Neural progenitor cell (in vitro differentiated cells): ENCODE measurements around the gene CD44. TPM values are rescaled to one million over a fixed set of nuclear protein-coding genes. Genes with fewer than 3 reads are reported as not detected.

Experiments
- DNase-seq: peaks from one replicate; pipeline ENCODE4 v3.0.0-alpha.2; 2016; ENCODE audit warnings: low spot score
- H2AFZ ChIP-seq: fragments of 200-600 bp; sonication (generic); replicated peaks from 2 replicates; pipeline ENCODE4 v1.6.1; 2016; ENCODE audit warnings: antibody characterized with exemption
- H3F3A ChIP-seq: fragments of 200-600 bp; sonication (generic); 2 replicates; pipeline ENCODE4 v1.6.1; 2016; ENCODE audit warnings: antibody characterized with exemption, low read depth
- H3K27ac ChIP-seq: fragments of 200-600 bp; sonication (generic); 2 replicates; pipeline ENCODE4 v1.5.1; 2016; ENCODE audit warnings: mild to moderate bottlenecking
- H3K27me3 ChIP-seq: fragments of 200-600 bp; sonication (generic); 2 replicates; pipeline ENCODE4 v1.6.1; 2016; ENCODE audit warnings: mild to moderate bottlenecking, moderate library complexity
- H3K36me3 ChIP-seq: fragments of 200-600 bp; sonication (generic); 2 replicates; pipeline ENCODE4 v1.5.1; 2016
- H3K4me1 ChIP-seq: fragments of 200-600 bp; sonication (generic); 2 replicates; pipeline ENCODE4 v1.6.1; 2016; ENCODE audit warnings: mixed run types
- H3K4me2 ChIP-seq: fragments of 200-600 bp; sonication (generic); 2 replicates; pipeline ENCODE4 v1.6.1; 2016
- H3K4me3 ChIP-seq: fragments of 200-600 bp; sonication (generic); 2 replicates; pipeline ENCODE4 v1.5.1; 2016
- H3K79me2 ChIP-seq: fragments of 200-600 bp; sonication (generic); 2 replicates; pipeline ENCODE4 v1.6.1; 2016; ENCODE audit warnings: low read depth
- H3K9ac ChIP-seq: fragments of 200-600 bp; sonication (generic); 2 replicates; pipeline ENCODE4 v1.6.1; 2016
- H3K9me3 ChIP-seq: fragments of 200-600 bp; sonication (generic); 2 replicates; pipeline ENCODE4 v1.5.1; 2016; ENCODE audit warnings: low read depth
- H4K20me1 ChIP-seq: fragments of 200-600 bp; sonication (generic); 2 replicates; pipeline ENCODE4 v1.6.1; 2016; ENCODE audit warnings: low read depth
- H3K27ac Mint-ChIP-seq: 3 replicates; pipeline ENCODE4 v1.8.0; 2021; ENCODE audit warnings: mixed read lengths
- H3K27me3 Mint-ChIP-seq: 2 replicates; pipeline ENCODE4 v1.8.0; 2022; ENCODE audit warnings: low read depth, mild to moderate bottlenecking, inconsistent platforms, moderate library complexity, mixed read lengths; ENCODE audit not compliant: insufficient read depth
- H3K36me3 Mint-ChIP-seq: 3 replicates; pipeline ENCODE4 v1.8.0; 2021; ENCODE audit warnings: mixed read lengths
- H3K4me1 Mint-ChIP-seq: 3 replicates; pipeline ENCODE4 v1.8.0; 2021; ENCODE audit warnings: mixed read lengths
- H3K4me3 Mint-ChIP-seq: 3 replicates; pipeline ENCODE4 v1.8.0; 2021; ENCODE audit warnings: mild to moderate bottlenecking, moderate library complexity, mixed read lengths
- H3K9me3 Mint-ChIP-seq: 3 replicates; pipeline ENCODE4 v1.8.0; 2020; ENCODE audit warnings: mixed read lengths
- CTCF ChIP-seq: fragments of 200-600 bp; sonication (generic); IDR thresholded peaks from 2 replicates; pipeline ENCODE4 v1.5.1; 2017; ENCODE audit warnings: antibody characterized with exemption, mild to moderate bottlenecking
- EZH2 ChIP-seq: fragments of 200-600 bp; sonication (generic); IDR thresholded peaks from 2 replicates; pipeline ENCODE4 v1.6.1; 2017; ENCODE audit warnings: antibody characterized with exemption, mild to moderate bottlenecking, moderate library complexity
- EZH2phosphoT487 ChIP-seq: fragments of 200-600 bp; sonication (generic); IDR thresholded peaks from 2 replicates; pipeline ENCODE4 v1.6.1; 2017; ENCODE audit warnings: antibody characterized with exemption
- total RNA-seq: library from RNA; depleted of rRNA; stranded (reverse); fragments of >200 nt; gene quantifications from 2 replicates; pipeline ENCODE4 v1.2.3, GENCODE V29; 2015; ENCODE audit warnings: low replicate concordance

The CD44 gene
- total RNA-seq, 1 donor from 2014 or later: 1.4 TPM

GRCh38 chr11:35261197-35261596 lies 122.2 kb downstream of the CD44 start:
- H3K36me3 ChIP-seq: no peaks in the 10 kb centered on the region
- no peak overlapping the region for H3K4me3 ChIP-seq
- H2AFZ ChIP-seq: no peak overlapping the region
- no peak for DNase-seq
- no peaks in the 10 kb centered on the region for H3K27me3 ChIP-seq
- H4K20me1 ChIP-seq: no peaks in the 10 kb centered on the region
- H3K36me3 Mint-ChIP-seq: no peaks in the 10 kb centered on the region
- no peaks in the 10 kb centered on the region for H3K27me3 Mint-ChIP-seq
- H3K27ac ChIP-seq: no peak overlapping the region
- H3K27ac Mint-ChIP-seq: no peak overlapping the region
- TF ChIP-seq EZH2 (no peak), CTCF (no peak), EZH2phosphoT487 (no peak)
- no peak overlapping the region for H3K4me3 Mint-ChIP-seq
- H3K4me2 ChIP-seq: no peak overlapping the region
- no peaks in the 10 kb centered on the region for H3F3A ChIP-seq
- H3K4me1 Mint-ChIP-seq: no peaks in the 10 kb centered on the region
- no peaks in the 10 kb centered on the region for H3K9me3 Mint-ChIP-seq
- H3K9ac ChIP-seq: no peak overlapping the region
- H3K4me1 ChIP-seq: no peaks in the 10 kb centered on the region
- H3K9me3 ChIP-seq: no peaks in the 10 kb centered on the region
- no peaks in the 10 kb centered on the region for H3K79me2 ChIP-seq

GRCh38 chr11:35262056-35262455 lies 123.1 kb downstream of the CD44 start:
- H3K36me3 Mint-ChIP-seq: no peaks in the 10 kb centered on the region
- Histone ChIP-seq H3K36me3 (no peaks in the 10 kb centered on the region), H3K9ac (no peak overlapping the region), H4K20me1 (no peaks in the 10 kb centered on the region), H3K27me3 (no peaks in the 10 kb centered on the region), H2AFZ (no peak overlapping the region), H3K79me2 (no peaks in the 10 kb centered on the region), H3K27ac (no peak overlapping the region), H3K4me3 (no peak overlapping the region), H3F3A (no peaks in the 10 kb centered on the region), H3K4me1 (no peaks in the 10 kb centered on the region), H3K4me2 (no peak overlapping the region), H3K9me3 (no peaks in the 10 kb centered on the region)
- TF ChIP-seq CTCF (no peak), EZH2phosphoT487 (no peak), EZH2 (no peak)
- H3K4me1 Mint-ChIP-seq: no peaks in the 10 kb centered on the region
- no peak for DNase-seq
- no peaks in the 10 kb centered on the region for H3K9me3 Mint-ChIP-seq
- no peaks in the 10 kb centered on the region for H3K27me3 Mint-ChIP-seq
- no peak overlapping the region for H3K27ac Mint-ChIP-seq
- H3K4me3 Mint-ChIP-seq: no peak overlapping the region

GRCh38 chr11:35262735-35263134 lies 123.8 kb downstream of the CD44 start:
- H3K27me3 ChIP-seq: no peaks in the 10 kb centered on the region
- H3K4me3 ChIP-seq: no peak overlapping the region
- no peaks in the 10 kb centered on the region for H3K9me3 ChIP-seq
- no peak for DNase-seq
- H3K79me2 ChIP-seq: no peaks in the 10 kb centered on the region
- no peak overlapping the region for H2AFZ ChIP-seq
- H3K9me3 Mint-ChIP-seq: no peaks in the 10 kb centered on the region
- no peaks in the 10 kb centered on the region for H3K27me3 Mint-ChIP-seq
- H3K36me3 Mint-ChIP-seq: no peaks in the 10 kb centered on the region
- H3K9ac ChIP-seq: no peak overlapping the region
- no peaks in the 10 kb centered on the region for H4K20me1 ChIP-seq
- no peaks in the 10 kb centered on the region for H3K4me1 ChIP-seq
- H3K4me3 Mint-ChIP-seq: no peak overlapping the region
- H3K36me3 ChIP-seq: no peaks in the 10 kb centered on the region
- no peak overlapping the region for H3K27ac Mint-ChIP-seq
- TF ChIP-seq EZH2 (no peak), EZH2phosphoT487 (no peak), CTCF (no peak)
- H3F3A ChIP-seq: no peaks in the 10 kb centered on the region
- H3K4me1 Mint-ChIP-seq: no peaks in the 10 kb centered on the region
- H3K4me2 ChIP-seq: no peak overlapping the region
- H3K27ac ChIP-seq: no peak overlapping the region
